HEK293T (cell line): Measurements from ENCODE around the gene PAN2.
"Not testable (repeated sequence)": the region's sequence is repeated elsewhere in the genome, so short reads cannot be mapped to it uniquely, and the experiment has no call there.

Experiments used
- CTCF ChIA-PET: fragments of 350-600 bp; formaldehyde crosslinking; extraction: SDS; loops from one replicate; lab custom pipeline; 2021; ENCODE audit warnings: antibody characterized with exemption, inconsistent platforms; lab: Yijun Ruan, JAX
- POLR2A ChIA-PET: fragments of 350-600 bp; formaldehyde crosslinking; extraction: SDS; loops from one replicate; lab custom pipeline; 2020; ENCODE audit warnings: antibody characterized with exemption, inconsistent platforms; lab: Yijun Ruan, JAX
- DNase-seq: peaks from one replicate; pipeline ENCODE4 v3.0.0; 2012; ENCODE audit warnings: mixed read lengths; ENCODE audit errors: extremely low spot score
- ARNT ChIP-seq: fragments of 450-650 bp; IDR thresholded peaks from 2 replicates; pipeline ENCODE4 v1.6.1; 2017; ENCODE audit warnings: mild to moderate bottlenecking
- BHLHE40 ChIP-seq: fragments of 450-650 bp; IDR thresholded peaks from 2 replicates; pipeline ENCODE4 v1.6.1; 2016; ENCODE audit warnings: mild to moderate bottlenecking, moderate library complexity, borderline replicate concordance
- ELF4 ChIP-seq: fragments of 450-650 bp; IDR thresholded peaks from 2 replicates; pipeline ENCODE4 v1.6.1; 2017; ENCODE audit warnings: antibody characterized with exemption
- FOXA1 ChIP-seq: fragments of 450-650 bp; IDR thresholded peaks from 2 replicates; pipeline ENCODE4 v1.6.1; 2016; ENCODE audit warnings: mild to moderate bottlenecking
- FOXK2 ChIP-seq: fragments of 450-650 bp; IDR thresholded peaks from 2 replicates; pipeline ENCODE4 v1.6.1; 2016; ENCODE audit warnings: mild to moderate bottlenecking
- FOXM1 ChIP-seq: fragments of 450-650 bp; IDR thresholded peaks from 2 replicates; pipeline ENCODE4 v1.6.1; 2017; ENCODE audit warnings: mild to moderate bottlenecking, borderline replicate concordance
- HDGF ChIP-seq: fragments of 450-650 bp; IDR thresholded peaks from 2 replicates; pipeline ENCODE4 v1.6.1; 2017; ENCODE audit warnings: antibody characterized with exemption, borderline replicate concordance
- L3MBTL2 ChIP-seq: fragments of 450-650 bp; conservative IDR thresholded peaks from 2 replicates; pipeline ENCODE4 v1.6.1; 2016; ENCODE audit warnings: mild to moderate bottlenecking
- LEF1 ChIP-seq: fragments of 450-650 bp; IDR thresholded peaks from 2 replicates; pipeline ENCODE4 v1.6.1; 2017; ENCODE audit warnings: mild to moderate bottlenecking, borderline replicate concordance
- NFRKB ChIP-seq: fragments of 450-650 bp; IDR thresholded peaks from 2 replicates; pipeline ENCODE4 v1.6.1; 2016; ENCODE audit warnings: mild to moderate bottlenecking, moderate library complexity
- PKNOX1 ChIP-seq: fragments of 450-650 bp; IDR thresholded peaks from 2 replicates; pipeline ENCODE4 v1.6.1; 2016
- SP1 ChIP-seq: fragments of 450-650 bp; IDR thresholded peaks from 2 replicates; pipeline ENCODE4 v1.6.1; 2017
- SUZ12 ChIP-seq: fragments of 450-650 bp; IDR thresholded peaks from 2 replicates; pipeline ENCODE4 v1.6.1; 2016; ENCODE audit warnings: mild to moderate bottlenecking
- TARDBP ChIP-seq: fragments of 450-650 bp; IDR thresholded peaks from 2 replicates; pipeline ENCODE4 v1.6.1; 2016
- ZNF384 ChIP-seq: fragments of 450-650 bp; IDR thresholded peaks from 2 replicates; pipeline ENCODE4 v1.6.1; 2016

The PAN2 gene

GRCh38 chr12:56278905-56279304 lies 54.9 kb downstream of the PAN2 start:
- ChIA-PET CTCF (no interaction called here), POLR2A (interaction anchor here (1.2 kb wide), 1 partner anchor 12 kb away, joined by 3 read pairs; the partner anchor contains the start of gene COQ10A)
- TF ChIP-seq ZNF384: no peak
- DNase-seq: no peak

DNA sequence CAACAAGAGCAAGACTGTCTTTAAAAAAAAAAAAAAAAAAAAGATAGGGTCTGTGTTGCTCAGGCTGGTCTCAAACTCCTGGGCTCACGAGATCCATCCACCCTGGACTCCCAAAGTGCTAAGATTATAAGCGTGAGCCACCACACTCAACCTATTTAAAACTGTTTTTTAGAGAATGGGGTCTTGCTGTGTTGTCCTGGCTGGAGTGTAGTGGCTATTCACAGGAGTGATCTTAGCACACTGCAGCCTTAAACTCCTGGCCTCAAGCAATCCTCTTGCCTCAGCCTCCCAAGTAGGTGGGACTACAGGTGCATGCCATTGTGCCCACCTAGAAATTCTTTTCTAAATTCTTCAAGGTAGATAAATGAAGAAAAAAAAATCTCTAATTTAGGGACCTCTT lies 59.5 kb downstream of the PAN2 start:
- no peak for DNase-seq
- TF ChIP-seq ZNF384 (no peak), LEF1 (no peak), FOXM1 (no peak), BHLHE40 (no peak), FOXA1 (no peak), SP1 (no peak), NFRKB (no peak)
- POLR2A ChIA-PET: no interaction called here
- CTCF ChIA-PET: no interaction called here

DNA sequence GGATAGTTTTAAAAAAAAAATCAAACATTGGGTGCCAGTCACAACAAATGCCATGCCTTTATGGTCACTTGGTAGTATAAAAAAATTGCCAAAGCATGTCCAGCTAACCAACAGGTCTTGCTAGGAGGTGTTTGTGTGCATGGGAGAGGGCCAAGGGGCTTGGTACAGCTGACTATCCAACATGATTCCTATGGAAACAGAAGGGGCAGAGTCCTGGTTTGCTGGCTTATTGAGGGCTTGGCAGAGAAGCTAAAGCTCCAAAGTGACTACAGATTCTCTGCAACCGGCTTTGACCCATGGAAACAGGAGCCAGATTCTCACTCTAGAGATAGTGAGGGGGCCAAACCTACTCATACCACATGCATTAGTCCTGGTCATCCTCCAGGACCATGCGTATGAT lies 61.3 kb downstream of the PAN2 start:
- DNase-seq, POLR2A ChIA-PET: not testable (repeated sequence)
- CTCF ChIA-PET: interaction anchor here (0.6 to 1.3 kb wide), 2 partner anchors 14 to 154 kb away, joined by 3 read pairs; partner anchors contain the start of genes ANKRD52 and ZC3H10

DNA sequence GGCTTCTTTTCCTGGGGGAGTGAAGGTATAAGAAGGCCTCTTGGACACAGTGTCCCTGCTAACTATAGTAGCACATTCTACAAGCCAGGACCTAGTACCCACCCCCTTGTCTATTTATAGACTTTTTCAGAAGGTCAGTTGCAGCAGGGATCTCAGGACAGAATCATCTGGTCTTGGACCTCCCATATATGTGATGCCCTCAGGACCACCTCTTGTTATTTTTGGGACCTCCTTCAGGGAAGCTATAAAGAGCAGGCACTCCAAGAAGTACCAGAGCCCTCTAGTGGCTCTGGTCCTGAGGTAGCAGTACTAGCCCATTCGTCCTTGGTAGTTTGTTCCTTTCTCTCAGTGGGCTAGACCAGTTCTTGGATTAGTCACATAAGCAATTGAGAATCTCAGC lies 62.8 kb downstream of the PAN2 start:
- TF ChIP-seq LEF1 (no peak), FOXA1 (no peak), L3MBTL2 (no peak), ELF4 (no peak)

GRCh38 chr12:56267443-56268071 lies 66.2 kb downstream of the PAN2 start:
- CTCF ChIA-PET: interaction anchor here (1.0 to 1.2 kb wide), 2 partner anchors 9 to 196 kb away, joined by 3 to 6 read pairs; partner anchors contain the start of gene ANKRD52
- DNase-seq: no peak
- TF ChIP-seq NFRKB (no peak), ARNT (no peak), HDGF (no peak), L3MBTL2 (no peak), BHLHE40 (no peak), TARDBP (no peak), FOXA1 (no peak), FOXK2 (no peak), PKNOX1 (no peak), FOXM1 (no peak), SUZ12 (no peak), ZNF384 (no peak), LEF1 (no peak), ELF4 (no peak), SP1 (no peak)
- POLR2A ChIA-PET: interaction anchor here (1.0 to 3.0 kb wide), 10 partner anchors 11 to 197 kb away, joined by 3 to 17 read pairs (median 6); partner anchors contain the start of genes ANKRD52, CNPY2, RNF41 and SMARCC2

More for the DNA sequence above, 62.8 kb downstream of the PAN2 start:
- POLR2A ChIA-PET: interaction anchor here (3.1 kb wide), 1 partner anchor 13 kb away, joined by 8 read pairs; the partner anchor contains the start of gene ANKRD52
- peak; percentile 45 for DNase-seq
- CTCF ChIA-PET: interaction anchor here (1.3 kb wide), 1 partner anchor 13 kb away, joined by 3 read pairs; the partner anchor contains the start of gene ANKRD52

DNA sequence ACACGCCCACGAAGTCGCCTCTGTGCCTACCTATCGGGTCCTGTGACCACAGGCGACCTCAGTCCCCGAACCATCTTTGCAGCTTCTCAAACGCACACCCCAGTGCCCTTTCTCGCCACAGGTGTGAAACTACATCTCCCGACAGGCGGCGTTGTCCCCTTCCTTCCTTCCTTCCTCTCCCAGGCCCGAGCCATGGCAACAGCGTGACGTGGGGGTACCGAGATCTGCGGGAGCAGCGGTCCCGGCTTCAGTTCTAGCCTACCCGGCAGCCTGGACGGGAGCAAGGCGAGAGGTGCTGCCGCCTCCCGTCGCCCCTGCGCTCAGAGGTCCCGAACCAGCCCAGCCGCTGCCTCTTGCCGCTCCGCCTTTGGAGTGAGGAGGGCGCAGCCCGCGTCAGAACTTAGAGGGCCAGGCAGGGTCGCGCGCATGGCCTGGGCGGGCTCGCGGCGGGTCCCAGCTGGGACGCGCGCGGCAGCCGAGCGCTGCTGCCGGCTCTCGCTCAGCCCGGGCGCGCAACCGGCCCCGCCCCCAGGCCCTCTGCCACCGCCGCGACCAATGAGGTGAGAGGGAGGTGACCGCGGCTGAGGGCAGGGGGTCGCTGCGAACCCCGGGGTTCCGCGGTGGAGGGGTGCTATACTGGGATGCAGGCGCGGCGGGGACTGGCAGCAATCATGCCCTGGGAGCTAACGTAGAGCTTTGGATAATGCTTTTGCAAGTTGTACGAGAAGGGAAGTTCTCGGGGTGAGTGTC lies 66.9 kb downstream of the PAN2 start, which contains the start of gene COQ10A:
TSS of gene COQ10A (plus strand) at position 250 of the 750 bp plus-strand sequence. CDS start at position 427, 177 bp downstream.
- POLR2A ChIA-PET: interaction anchor here (0.6 to 3.0 kb wide), 15 partner anchors 10 to 204 kb away, joined by 3 to 17 read pairs (median 5); partner anchors contain the start of genes ANKRD52, CNPY2, CS and ESYT1
- CTCF ChIA-PET: interaction anchor here (0.7 to 1.2 kb wide), 4 partner anchors 8 to 197 kb away, joined by 3 to 6 read pairs (median 3); partner anchors contain the start of genes ANKRD52, CNPY2 and CS
- TF ChIP-seq HDGF (0 out of 2 replicates have a peak, but pooled peaks have one; percentile 82), L3MBTL2 (peak; percentile 46), PKNOX1 (no peak)
- DNase-seq: peak; percentile 92
